Liver (tissue), 3 donors: ENCODE data around the gene MAPK6.

Experiments used
- CTCF ChIP-seq: fragments of 150-350 bp; IDR thresholded peaks from 2 replicates; pipeline ENCODE4 v1.5.1; 2017; ENCODE audit warnings: improper control_type of control experiment, low read depth, low read length; ENCODE audit not compliant: missing input control
- GABPA ChIP-seq, 2 donors: IDR thresholded peaks in 1 of 2; conservative IDR thresholded peaks in 1 of 2; 2 replicates each; pipeline ENCODE4 v1.6.1; 2016; ENCODE audit warnings: antibody characterized with exemption in 2 of 2, mild to moderate bottlenecking in 1 of 2, moderate library complexity in 1 of 2
- HNF4G ChIP-seq: IDR thresholded peaks from 2 replicates; pipeline ENCODE4 v1.6.1; 2016; ENCODE audit warnings: antibody characterized with exemption
- REST ChIP-seq: IDR thresholded peaks from 2 replicates; pipeline ENCODE4 v1.6.1; 2016; ENCODE audit warnings: antibody characterized with exemption, mild to moderate bottlenecking
- YY1 ChIP-seq: IDR thresholded peaks from 2 replicates; pipeline ENCODE4 v1.6.1; 2016; ENCODE audit warnings: antibody characterized with exemption, mild to moderate bottlenecking
- donor health status: healthy.
- donor health status: healthy.

GRCh38 chr15:52113708-52114107 lies 94.7 kb downstream of the MAPK6 start:
- TF ChIP-seq CTCF (no peak), HNF4G (no peak), REST (no peak), GABPA (IDR thresholded peaks at IDR 0.05 in 1 of 2, conservative IDR thresholded peaks at IDR 0.05 in 1 of 2) (no peak), YY1 (no peak)
